CMK (cell line): ENCODE data around the gene PROSER2.

Experiments used
- DNase-seq: peaks from one replicate; pipeline ENCODE4 v3.0.0-alpha.2; 2010; ENCODE audit warnings: low read depth

Gene PROSER2

GRCh38 chr10:11823122-11823988 lies at the start of gene PROSER2:
PROSER2 (plus strand) TSS chr10:11823356; CDS start chr10:11852078, 28,722 bp downstream.
- DNase-seq = peak; percentile 9

- no peak for DNase-seq
These were observed 49.3 kb upstream of the PROSER2 start for GRCh38 chr10:11773761-11774441.

- no peak for DNase-seq
These were observed 47.7 kb upstream of the PROSER2 start for GRCh38 chr10:11775412-11775811.

- no peak for DNase-seq
These were observed 47.1 kb upstream of the PROSER2 start for GRCh38 chr10:11776080-11776479.

GRCh38 chr10:11781114-11781513 lies 42.0 kb upstream of the PROSER2 start:
- DNase-seq = no peak

- DNase-seq = peak; percentile 26
These were observed 40.2 kb upstream of the PROSER2 start for GRCh38 chr10:11782793-11783557.

GRCh38 chr10:11783558-11783865 lies 39.6 kb upstream of the PROSER2 start:
- no peak for DNase-seq

GRCh38 chr10:11787374-11787773 lies 35.8 kb upstream of the PROSER2 start:
- no peak for DNase-seq

GRCh38 chr10:11787846-11788245 lies 35.3 kb upstream of the PROSER2 start:
- DNase-seq = no peak

GRCh38 chr10:11789306-11789705 lies 33.9 kb upstream of the PROSER2 start:
- no peak for DNase-seq

- no peak for DNase-seq
These were observed 33.2 kb upstream of the PROSER2 start for GRCh38 chr10:11789956-11790355.

GRCh38 chr10:11793762-11794479 lies 29.2 kb upstream of the PROSER2 start:
- no peak for DNase-seq

- no peak for DNase-seq
These were observed 28.6 kb upstream of the PROSER2 start for GRCh38 chr10:11794566-11794965.

- DNase-seq = no peak
These were observed 27.8 kb upstream of the PROSER2 start for GRCh38 chr10:11795101-11795920.

GRCh38 chr10:11796474-11796873 lies 26.7 kb upstream of the PROSER2 start:
- DNase-seq = no peak

GRCh38 chr10:11797281-11797680 lies 25.9 kb upstream of the PROSER2 start:
- DNase-seq = no peak

GRCh38 chr10:11797847-11798633 lies 25.1 kb upstream of the PROSER2 start:
- DNase-seq = no peak

- peak; percentile 49 for DNase-seq
These were observed 24.1 kb upstream of the PROSER2 start for GRCh38 chr10:11798845-11799735.

GRCh38 chr10:11799736-11800080 lies 23.4 kb upstream of the PROSER2 start:
- no peak for DNase-seq
